ENCODE measurements around the gene TTF2. TPM values are rescaled to one million over a fixed set of nuclear protein-coding genes. Genes with fewer than 3 reads are reported as not detected.

The TTF2 gene
- total RNA-seq, 1 experiment from 2014 or later = 46.6 TPM

DNA sequence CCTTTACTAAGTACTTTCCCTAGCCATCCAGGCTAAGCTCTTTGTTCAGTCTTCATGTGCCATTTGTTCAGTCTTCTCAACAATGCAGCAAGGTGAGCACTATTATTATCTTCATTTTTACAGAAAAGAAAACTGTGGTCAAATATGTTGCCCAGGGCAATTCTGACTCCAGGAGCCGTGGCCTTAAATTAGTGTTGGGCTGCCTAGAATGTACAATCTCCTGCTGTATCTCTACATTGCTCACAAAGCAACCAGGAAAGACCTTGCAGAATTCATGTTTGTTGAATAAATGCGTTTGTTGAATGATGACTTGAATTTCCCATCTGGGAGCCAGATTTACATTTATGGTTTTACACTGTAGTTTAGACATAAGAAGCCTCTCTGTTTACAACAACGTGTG is 44.4 kb upstream of the TTF2 start:
- Mint-ChIP-seq H3K4me3 (ENCODE audit: low read depth, unreplicated experiment) (no peak overlapping the region), H3K27me3 (ENCODE audit: unreplicated experiment) (no peaks in the 10 kb centered on the region), H3K36me3 (ENCODE audit: insufficient read depth, unreplicated experiment) (no peaks in the 10 kb centered on the region), H3K4me1 (ENCODE audit: low read depth, unreplicated experiment) (no peaks in the 10 kb centered on the region), H3K27ac (ENCODE audit: unreplicated experiment) (no peak overlapping the region), H3K9me3 (ENCODE audit: low read depth, unreplicated experiment) (no peaks in the 10 kb centered on the region)
- BruUV-seq (replicated peaks) = no TSS peak
- DNase-seq = no peak
- CTCF ChIA-PET = no interaction called here
- intact Hi-C loops (cut with micrococcal nuclease; ENCODE audit: unreplicated experiment) = no loop called here
- TF ChIP-seq, protein P1, sequence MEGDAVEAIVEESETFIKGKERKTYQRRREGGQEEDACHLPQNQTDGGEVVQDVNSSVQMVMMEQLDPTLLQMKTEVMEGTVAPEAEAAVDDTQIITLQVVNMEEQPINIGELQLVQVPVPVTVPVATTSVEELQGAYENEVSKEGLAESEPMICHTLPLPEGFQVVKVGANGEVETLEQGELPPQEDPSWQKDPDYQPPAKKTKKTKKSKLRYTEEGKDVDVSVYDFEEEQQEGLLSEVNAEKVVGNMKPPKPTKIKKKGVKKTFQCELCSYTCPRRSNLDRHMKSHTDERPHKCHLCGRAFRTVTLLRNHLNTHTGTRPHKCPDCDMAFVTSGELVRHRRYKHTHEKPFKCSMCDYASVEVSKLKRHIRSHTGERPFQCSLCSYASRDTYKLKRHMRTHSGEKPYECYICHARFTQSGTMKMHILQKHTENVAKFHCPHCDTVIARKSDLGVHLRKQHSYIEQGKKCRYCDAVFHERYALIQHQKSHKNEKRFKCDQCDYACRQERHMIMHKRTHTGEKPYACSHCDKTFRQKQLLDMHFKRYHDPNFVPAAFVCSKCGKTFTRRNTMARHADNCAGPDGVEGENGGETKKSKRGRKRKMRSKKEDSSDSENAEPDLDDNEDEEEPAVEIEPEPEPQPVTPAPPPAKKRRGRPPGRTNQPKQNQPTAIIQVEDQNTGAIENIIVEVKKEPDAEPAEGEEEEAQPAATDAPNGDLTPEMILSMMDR (IDR thresholded peaks at IDR 0.05; ENCODE audit: unreplicated experiment) = no peak

GRCh38 chr1:117017062-117017461 is 43.1 kb upstream of the TTF2 start:
- TF ChIP-seq, protein P1 (IDR thresholded peaks at IDR 0.05; ENCODE audit: unreplicated experiment) = no peak
- no peak for DNase-seq
- intact Hi-C loops (cut with micrococcal nuclease; ENCODE audit: unreplicated experiment) = no loop called here
- no peaks in the 10 kb centered on the region for H3K36me3 Mint-ChIP-seq (ENCODE audit: insufficient read depth, unreplicated experiment)
- CTCF ChIA-PET = no interaction called here
- BruUV-seq (replicated peaks) = no TSS peak
- no peak overlapping the region for H3K27ac Mint-ChIP-seq (ENCODE audit: unreplicated experiment)
- no peaks in the 10 kb centered on the region for H3K27me3 Mint-ChIP-seq (ENCODE audit: unreplicated experiment)
- H3K4me1 Mint-ChIP-seq (ENCODE audit: low read depth, unreplicated experiment) = no peaks in the 10 kb centered on the region
- no peak overlapping the region for H3K4me3 Mint-ChIP-seq (ENCODE audit: low read depth, unreplicated experiment)
- no peaks in the 10 kb centered on the region for H3K9me3 Mint-ChIP-seq (ENCODE audit: low read depth, unreplicated experiment)

- H3K4me3 Mint-ChIP-seq (ENCODE audit: low read depth, unreplicated experiment) = no peak overlapping the region
- CTCF ChIA-PET = no interaction called here
- DNase-seq = no peak
- BruUV-seq (replicated peaks) = no TSS peak
- no peaks in the 10 kb centered on the region for H3K36me3 Mint-ChIP-seq (ENCODE audit: insufficient read depth, unreplicated experiment)
- H3K4me1 Mint-ChIP-seq (ENCODE audit: low read depth, unreplicated experiment) = no peaks in the 10 kb centered on the region
- TF ChIP-seq, protein P1 (IDR thresholded peaks at IDR 0.05; ENCODE audit: unreplicated experiment) = no peak
- no peaks in the 10 kb centered on the region for H3K9me3 Mint-ChIP-seq (ENCODE audit: low read depth, unreplicated experiment)
- no peaks in the 10 kb centered on the region for H3K27me3 Mint-ChIP-seq (ENCODE audit: unreplicated experiment)
- H3K27ac Mint-ChIP-seq (ENCODE audit: unreplicated experiment) = no peak overlapping the region
- intact Hi-C loops (cut with micrococcal nuclease; ENCODE audit: unreplicated experiment) = no loop called here
Measured at GRCh38 chr1:117017648-117018047, 42.5 kb upstream of the TTF2 start.

GRCh38 chr1:117020526-117021156 is 39.5 kb upstream of the TTF2 start:
- no TSS peak for BruUV-seq (replicated peaks)
- CTCF ChIA-PET = no interaction called here
- intact Hi-C loops (cut with micrococcal nuclease; ENCODE audit: unreplicated experiment) = no loop called here
- TF ChIP-seq, protein P1 (IDR thresholded peaks at IDR 0.05; ENCODE audit: unreplicated experiment) = no peak
- no peaks in the 10 kb centered on the region for H3K9me3 Mint-ChIP-seq (ENCODE audit: low read depth, unreplicated experiment)
- no peak overlapping the region for H3K4me3 Mint-ChIP-seq (ENCODE audit: low read depth, unreplicated experiment)
- H3K36me3 Mint-ChIP-seq (ENCODE audit: insufficient read depth, unreplicated experiment) = no peaks in the 10 kb centered on the region
- no peak for DNase-seq
- no peaks in the 10 kb centered on the region for H3K4me1 Mint-ChIP-seq (ENCODE audit: low read depth, unreplicated experiment)
- H3K27me3 Mint-ChIP-seq (ENCODE audit: unreplicated experiment) = no peaks in the 10 kb centered on the region
- no peak overlapping the region for H3K27ac Mint-ChIP-seq (ENCODE audit: unreplicated experiment)

Measured in Calu3 (cell line).